ENCODE measurements around the gene TBCE.

TBCE gene

DNA sequence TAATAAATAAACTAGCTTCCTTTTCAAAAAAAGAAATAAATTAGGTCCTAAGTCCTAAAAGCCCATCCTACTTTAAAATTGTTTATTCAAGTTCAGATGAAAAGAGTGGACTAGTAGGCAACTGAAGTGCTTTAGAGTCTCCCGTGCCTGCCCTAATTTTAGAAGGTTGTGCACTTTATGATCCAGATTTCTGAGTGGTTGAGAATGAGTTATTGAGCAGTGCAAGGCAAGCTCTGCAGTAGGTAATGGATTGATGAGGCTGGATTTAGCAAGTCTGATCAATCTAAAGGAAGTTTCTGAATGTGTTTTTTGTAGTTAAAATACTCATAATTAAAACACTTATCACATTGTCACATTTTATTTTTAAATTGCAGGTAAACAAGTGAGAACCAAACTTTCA, 25.9 kb upstream of the TBCE start:
- TF ChIP-seq, protein P1, sequence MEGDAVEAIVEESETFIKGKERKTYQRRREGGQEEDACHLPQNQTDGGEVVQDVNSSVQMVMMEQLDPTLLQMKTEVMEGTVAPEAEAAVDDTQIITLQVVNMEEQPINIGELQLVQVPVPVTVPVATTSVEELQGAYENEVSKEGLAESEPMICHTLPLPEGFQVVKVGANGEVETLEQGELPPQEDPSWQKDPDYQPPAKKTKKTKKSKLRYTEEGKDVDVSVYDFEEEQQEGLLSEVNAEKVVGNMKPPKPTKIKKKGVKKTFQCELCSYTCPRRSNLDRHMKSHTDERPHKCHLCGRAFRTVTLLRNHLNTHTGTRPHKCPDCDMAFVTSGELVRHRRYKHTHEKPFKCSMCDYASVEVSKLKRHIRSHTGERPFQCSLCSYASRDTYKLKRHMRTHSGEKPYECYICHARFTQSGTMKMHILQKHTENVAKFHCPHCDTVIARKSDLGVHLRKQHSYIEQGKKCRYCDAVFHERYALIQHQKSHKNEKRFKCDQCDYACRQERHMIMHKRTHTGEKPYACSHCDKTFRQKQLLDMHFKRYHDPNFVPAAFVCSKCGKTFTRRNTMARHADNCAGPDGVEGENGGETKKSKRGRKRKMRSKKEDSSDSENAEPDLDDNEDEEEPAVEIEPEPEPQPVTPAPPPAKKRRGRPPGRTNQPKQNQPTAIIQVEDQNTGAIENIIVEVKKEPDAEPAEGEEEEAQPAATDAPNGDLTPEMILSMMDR (IDR thresholded peaks at IDR 0.05; ENCODE audit: insufficient read depth, low read length, poor library complexity, severe bottlenecking), result no peak
- DNase-seq (ENCODE audit: extremely low read depth, insufficient read length), result no peak
- Histone ChIP-seq H3K4me3 (replicated peaks; ENCODE audit: low read depth, low read length) (no peak overlapping the region), H3K27me3 (replicated peaks; ENCODE audit: control insufficient read depth, insufficient read depth, low read length) (no peaks in the 10 kb centered on the region), H3K36me3 (ENCODE audit: control insufficient read depth, insufficient read depth, low read length) (no peaks in the 10 kb centered on the region; the same call in none of the 2 replicates)

DNA sequence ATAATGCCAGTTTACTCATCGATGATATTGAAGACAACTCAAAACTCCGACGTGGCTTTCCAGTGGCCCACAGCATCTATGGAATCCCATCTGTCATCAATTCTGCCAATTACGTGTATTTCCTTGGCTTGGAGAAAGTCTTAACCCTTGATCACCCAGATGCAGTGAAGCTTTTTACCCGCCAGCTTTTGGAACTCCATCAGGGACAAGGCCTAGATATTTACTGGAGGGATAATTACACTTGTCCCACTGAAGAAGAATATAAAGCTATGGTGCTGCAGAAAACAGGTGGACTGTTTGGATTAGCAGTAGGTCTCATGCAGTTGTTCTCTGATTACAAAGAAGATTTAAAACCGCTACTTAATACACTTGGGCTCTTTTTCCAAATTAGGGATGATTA, 25.2 kb upstream of the TBCE start:
- Histone ChIP-seq H3K4me3 (replicated peaks; ENCODE audit: low read depth, low read length) (no peak overlapping the region), H3K36me3 (ENCODE audit: control insufficient read depth, insufficient read depth, low read length) (no peaks in the 10 kb centered on the region; the same call in none of the 2 replicates), H3K27me3 (replicated peaks; ENCODE audit: control insufficient read depth, insufficient read depth, low read length) (no peaks in the 10 kb centered on the region)
- no peak for DNase-seq (ENCODE audit: extremely low read depth, insufficient read length)
- TF ChIP-seq, protein P1 (IDR thresholded peaks at IDR 0.05; ENCODE audit: insufficient read depth, low read length, poor library complexity, severe bottlenecking), result no peak

DNA sequence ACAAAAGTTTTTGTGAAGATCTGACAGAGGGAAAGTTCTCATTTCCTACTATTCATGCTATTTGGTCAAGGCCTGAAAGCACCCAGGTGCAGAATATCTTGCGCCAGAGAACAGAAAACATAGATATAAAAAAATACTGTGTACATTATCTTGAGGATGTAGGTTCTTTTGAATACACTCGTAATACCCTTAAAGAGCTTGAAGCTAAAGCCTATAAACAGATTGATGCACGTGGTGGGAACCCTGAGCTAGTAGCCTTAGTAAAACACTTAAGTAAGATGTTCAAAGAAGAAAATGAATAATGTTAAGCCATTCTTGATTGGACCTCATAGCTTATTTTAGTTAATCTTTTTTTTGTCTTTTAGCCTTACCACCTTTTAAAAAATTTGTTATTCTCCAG, 24.8 kb upstream of the TBCE start:
- Histone ChIP-seq H3K36me3 (ENCODE audit: control insufficient read depth, insufficient read depth, low read length) (no peaks in the 10 kb centered on the region; the same call in none of the 2 replicates), H3K4me3 (replicated peaks; ENCODE audit: low read depth, low read length) (no peak overlapping the region), H3K27me3 (replicated peaks; ENCODE audit: control insufficient read depth, insufficient read depth, low read length) (no peaks in the 10 kb centered on the region)
- TF ChIP-seq, protein P1 (IDR thresholded peaks at IDR 0.05; ENCODE audit: insufficient read depth, low read length, poor library complexity, severe bottlenecking), result no peak
- no peak for DNase-seq (ENCODE audit: extremely low read depth, insufficient read length)

DNA sequence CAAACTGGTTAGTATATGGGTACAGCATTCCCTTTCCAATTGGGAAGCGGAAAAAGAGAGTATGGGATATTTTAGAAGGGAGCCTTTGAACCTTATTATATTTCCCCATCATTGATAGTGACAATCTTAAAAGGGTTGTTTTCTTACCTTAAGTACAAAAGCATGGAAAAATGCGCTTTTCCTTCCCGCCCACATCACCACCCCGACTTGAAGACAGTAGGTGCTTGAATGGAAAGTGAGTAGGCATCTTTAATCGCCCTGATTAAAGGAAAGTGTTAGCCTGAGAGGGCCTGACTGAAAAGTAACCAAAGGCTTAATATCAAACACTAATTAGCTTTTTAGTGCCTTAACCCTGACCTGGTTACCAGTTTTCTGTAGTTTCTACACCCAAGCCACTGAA, 23.5 kb upstream of the TBCE start:
- no peaks in the 10 kb centered on the region; the same call in none of the 2 replicates for H3K36me3 ChIP-seq (ENCODE audit: control insufficient read depth, insufficient read depth, low read length)
- TF ChIP-seq, protein P1 (IDR thresholded peaks at IDR 0.05; ENCODE audit: insufficient read depth, low read length, poor library complexity, severe bottlenecking), result no peak

DNA sequence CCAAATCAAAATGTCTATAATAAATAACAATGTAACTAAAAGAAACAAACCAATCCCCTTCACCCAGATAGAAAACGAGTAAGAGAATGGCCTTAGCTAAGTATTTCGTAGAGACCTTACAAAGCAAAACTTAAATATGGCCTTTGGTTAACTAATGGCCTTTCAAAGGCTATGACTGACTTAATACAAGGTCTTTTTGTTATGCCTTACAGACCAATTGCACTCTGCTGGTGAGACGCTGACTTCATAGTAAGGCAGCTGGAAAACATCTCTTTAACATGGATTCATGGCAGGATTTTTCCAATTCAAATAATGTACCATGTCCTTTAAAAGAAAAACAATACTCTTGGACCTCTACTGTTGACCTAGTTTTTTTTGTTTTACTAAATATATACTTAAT, 15.8 kb upstream of the TBCE start:
- H3K36me3 ChIP-seq (ENCODE audit: control insufficient read depth, insufficient read depth, low read length), result no peaks in the 10 kb centered on the region
- no peaks in the 10 kb centered on the region for H3K27me3 ChIP-seq (replicated peaks; ENCODE audit: control insufficient read depth, insufficient read depth, low read length)
- TF ChIP-seq, protein P1 (IDR thresholded peaks at IDR 0.05; ENCODE audit: insufficient read depth, low read length, poor library complexity, severe bottlenecking), result no peak
- no peak for DNase-seq (ENCODE audit: extremely low read depth, insufficient read length)
- H3K4me3 ChIP-seq (replicated peaks; ENCODE audit: low read depth, low read length), result no peak overlapping the region

More for the DNA sequence above, 23.5 kb upstream of the TBCE start:
- Histone ChIP-seq H3K27me3 (replicated peaks; ENCODE audit: control insufficient read depth, insufficient read depth, low read length) (no peaks in the 10 kb centered on the region), H3K4me3 (replicated peaks; ENCODE audit: low read depth, low read length) (no peak overlapping the region)
- no peak for DNase-seq (ENCODE audit: extremely low read depth, insufficient read length)

DNA sequence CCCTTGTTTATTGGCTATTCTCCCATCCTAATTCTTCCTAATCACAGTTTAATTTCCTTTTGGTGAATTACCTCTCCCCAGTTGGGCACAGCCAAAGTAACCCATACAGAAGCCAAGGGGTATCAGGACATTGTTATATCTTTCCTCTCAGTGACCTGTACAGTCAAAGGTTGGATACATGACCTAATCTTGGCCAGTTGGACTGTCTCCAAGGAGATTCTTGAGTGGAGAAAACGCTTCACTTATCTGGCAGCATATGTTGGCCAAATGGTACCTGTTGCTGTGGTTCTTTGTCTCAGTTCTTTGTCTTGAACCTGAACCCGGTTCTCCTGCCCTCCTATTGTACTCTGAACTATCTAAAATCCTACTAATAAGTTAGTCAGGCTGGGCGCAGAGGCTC, 15.3 kb upstream of the TBCE start:
- Histone ChIP-seq H3K4me3 (replicated peaks; ENCODE audit: low read depth, low read length) (no peak overlapping the region), H3K27me3 (replicated peaks; ENCODE audit: control insufficient read depth, insufficient read depth, low read length) (no peaks in the 10 kb centered on the region), H3K36me3 (ENCODE audit: control insufficient read depth, insufficient read depth, low read length) (no peaks in the 10 kb centered on the region)
- TF ChIP-seq, protein P1 (IDR thresholded peaks at IDR 0.05; ENCODE audit: insufficient read depth, low read length, poor library complexity, severe bottlenecking), result no peak
- no peak for DNase-seq (ENCODE audit: extremely low read depth, insufficient read length)

Measured in GM06990 (cell line).